K562 (cell line): ENCODE results near the gene TOX2.

Experiments
- CREBBP ChIP-seq: IDR thresholded peaks from one replicate; pipeline ENCODE4 v1.6.1; 2012; ENCODE audit warnings: low read depth, mild to moderate bottlenecking, control low read depth, inconsistent platforms, low read length
- CTCF ChIP-seq, 3 experiments: IDR thresholded peaks in 2 of 3; conservative IDR thresholded peaks in 1 of 3; 2 replicates each; pipeline ENCODE4 v1.5.1; 2011 to 2012; ENCODE audit warnings: low read length in 3 of 3, mild to moderate bottlenecking in 3 of 3, control low read depth in 2 of 3, improper control_type of control experiment in 1 of 3, inconsistent platforms in 1 of 3, low read depth in 1 of 3, mixed read lengths in 1 of 3, moderate library complexity in 1 of 3; ENCODE audit not compliant: insufficient read depth in 2 of 3
- E2F4 ChIP-seq: sonication (generic); formaldehyde crosslinking; IDR thresholded peaks from 2 replicates; pipeline ENCODE4 v1.8.0; 2022; ENCODE audit warnings: mild to moderate bottlenecking, low read depth, missing genetic modification reagents
- KDM1A ChIP-seq, 2 experiments: fragments of 450-650 bp; IDR thresholded peaks; 2 replicates each; pipeline ENCODE4 v1.6.1; 2016; ENCODE audit warnings: mild to moderate bottlenecking in 2 of 2
- POLR2A ChIP-seq: fragments of 450-650 bp; conservative IDR thresholded peaks from 2 replicates; pipeline ENCODE4 v1.6.1; 2016
- TARDBP ChIP-seq: fragments of 450-650 bp; IDR thresholded peaks from 2 replicates; pipeline ENCODE4 v1.6.1; 2016
- VEZF1 ChIP-seq: fragments of 200-800 bp; sonication (Bioruptor generic); IDR thresholded peaks from 2 replicates; pipeline ENCODE4 v1.6.1; 2017; ENCODE audit warnings: missing genetic modification characterization, missing compliant biosample characterization
- ZBTB1 ChIP-seq: sonication (generic); formaldehyde crosslinking; IDR thresholded peaks from 2 replicates; pipeline ENCODE4 v1.8.1; 2023; ENCODE audit warnings: missing genetic modification reagents, low read depth, mild to moderate bottlenecking, borderline replicate concordance
- ZBTB26 ChIP-seq: fragments of 450-650 bp; formaldehyde crosslinking; IDR thresholded peaks from 2 replicates; pipeline ENCODE4 v1.4.0; 2022; ENCODE audit warnings: missing genetic modification characterization
- ZC3H11A ChIP-seq: IDR thresholded peaks from 2 replicates; pipeline ENCODE4 v1.6.1; 2012; ENCODE audit warnings: low read depth, low read length, improper control_type of control experiment
- ZNF224 ChIP-seq: sonication (generic); formaldehyde crosslinking; IDR thresholded peaks from 2 replicates; pipeline ENCODE4 v1.8.0; 2022; ENCODE audit warnings: mild to moderate bottlenecking, missing genetic modification reagents

- TF ChIP-seq E2F4 (CRISPR knock-in tag) (no peak), CTCF (IDR thresholded peaks at IDR 0.05 in 2 of 3, conservative IDR thresholded peaks at IDR 0.05 in 1 of 3; ENCODE audit: insufficient read depth in 2 of 3, low read depth in 1 of 3, low read length in 3 of 3) (no peak), TARDBP (no peak), ZBTB1 (no peak), ZC3H11A (no peak), POLR2A (no peak), CREBBP (no peak), ZBTB26 (CRISPR knock-in tag) (no peak), VEZF1 (no peak), ZNF224 (no peak), KDM1A (IDR thresholded peaks at IDR 0.05) (no peak)
Measured at GRCh38 chr20:43981540-43981939, 66.9 kb downstream of the TOX2 start.
